Activated naive CD4-positive, alpha-beta T cell treated with anti-CD3 and anti-CD28 coated beads for 36 hours (primary cell): ENCODE data around the gene TPCN2. TPM values are rescaled to one million over a fixed set of nuclear protein-coding genes. Genes with fewer than 3 reads are reported as not detected.
A peak's percentile ranks its signal among the peaks of the same experiment; 100 is the strongest.

ENCODE experiments used
- CTCF ChIA-PET: fragments of 350-600 bp; sonication (Branson Sonifier 250); formaldehyde crosslinking; loops from one replicate; lab custom pipeline; 2021; ENCODE audit warnings: antibody characterized with exemption; lab: Charles Lee
- DNase-seq: peaks from one replicate; pipeline ENCODE4 v3.0.0-alpha.2; 2020
- H3K27ac Mint-ChIP-seq: one replicate; pipeline ENCODE4 v1.8.0; 2021; ENCODE audit warnings: mild to moderate bottlenecking, mixed read lengths
- H3K27me3 Mint-ChIP-seq: one replicate; pipeline ENCODE4 v1.8.0; 2021; ENCODE audit warnings: low read depth, mixed read lengths
- H3K36me3 Mint-ChIP-seq: one replicate; pipeline ENCODE4 v1.8.0; 2021; ENCODE audit warnings: low read depth, mixed read lengths
- H3K4me1 Mint-ChIP-seq: one replicate; pipeline ENCODE4 v1.8.0; 2021; ENCODE audit warnings: low read depth, mixed read lengths
- H3K4me3 Mint-ChIP-seq: one replicate; pipeline ENCODE4 v1.8.0; 2021; ENCODE audit warnings: mild to moderate bottlenecking, moderate library complexity, mixed read lengths
- H3K9me3 Mint-ChIP-seq: one replicate; pipeline ENCODE4 v1.8.0; 2021; ENCODE audit warnings: mixed read lengths
- intact Hi-C: fragments of 100-400 bp; cut with micrococcal nuclease; formaldehyde crosslinking; loops from one replicate; pipeline ENCODE4 v1.15.1; 2023
- total RNA-seq, 2 experiments: library from RNA; stranded (reverse); gene quantifications; one replicate each; pipeline ENCODE4 v1.2.3, GENCODE V29; 2021

Gene TPCN2
- total RNA-seq, 2 experiments from 2014 or later, result 7.0 to 8.0 TPM

DNA sequence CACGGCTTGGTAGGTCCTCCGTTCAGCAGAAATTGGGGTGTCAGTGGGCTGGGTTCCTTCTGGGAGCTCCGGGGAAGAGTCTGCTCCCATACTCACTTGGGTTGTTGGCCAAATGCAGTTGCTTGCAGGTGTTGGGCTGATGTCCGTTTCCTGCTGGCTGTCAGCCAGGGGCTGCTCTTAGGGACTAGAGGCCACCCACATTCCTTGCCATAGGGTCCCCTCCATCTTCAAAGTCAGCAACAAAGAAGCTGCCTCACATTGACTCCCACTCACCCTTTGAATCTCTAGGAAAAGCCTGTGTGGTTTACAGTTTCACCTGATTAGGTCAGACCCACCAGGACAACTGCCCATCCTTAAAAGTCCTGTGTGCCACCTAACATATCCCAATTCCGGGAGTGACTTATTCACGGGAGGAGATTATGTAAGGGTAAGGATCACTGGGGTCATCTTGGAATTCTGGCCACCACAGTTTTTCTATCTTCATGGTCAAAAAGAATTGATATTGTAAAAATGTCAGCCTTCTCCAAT lies 43.0 kb downstream of the TPCN2 start:
- intact Hi-C loops, result no loop called here
- H3K4me1 Mint-ChIP-seq, result no peaks in the 10 kb centered on the region
- no peaks in the 10 kb centered on the region for H3K9me3 Mint-ChIP-seq
- no peak overlapping the region for H3K27ac Mint-ChIP-seq
- CTCF ChIA-PET, result interaction anchor here (0.6 kb wide), 1 partner anchor 247 kb away, joined by 3 read pairs; no protein-coding TSS in a partner anchor
- no peak for DNase-seq
- H3K36me3 Mint-ChIP-seq, result no peaks in the 10 kb centered on the region
- no peaks in the 10 kb centered on the region for H3K27me3 Mint-ChIP-seq
- no peak overlapping the region for H3K4me3 Mint-ChIP-seq

DNA sequence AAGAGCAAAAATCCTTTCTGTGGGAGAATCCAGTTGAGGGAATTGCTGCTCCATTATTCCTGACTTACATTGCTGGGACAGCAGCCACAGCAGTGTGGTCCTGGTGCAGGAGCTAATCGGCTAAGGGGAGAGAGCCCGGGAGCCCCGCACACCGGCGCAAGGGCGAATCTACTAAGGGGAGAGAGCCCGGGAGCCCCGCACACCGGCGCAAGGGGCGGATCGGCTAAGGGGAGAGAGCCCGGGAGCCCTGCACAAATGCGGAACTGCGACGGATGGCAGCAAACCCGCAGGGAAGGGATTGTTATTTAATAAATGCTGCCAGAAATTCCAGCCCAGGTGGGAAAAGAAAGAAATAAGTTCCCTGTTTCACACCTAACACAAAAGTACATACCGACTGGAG lies 43.5 kb downstream of the TPCN2 start:
- CTCF ChIA-PET, result no interaction called here
- Mint-ChIP-seq H3K9me3 (no peaks in the 10 kb centered on the region), H3K36me3 (no peaks in the 10 kb centered on the region), H3K4me3 (no peak overlapping the region), H3K4me1 (no peaks in the 10 kb centered on the region), H3K27ac (no peak overlapping the region), H3K27me3 (no peaks in the 10 kb centered on the region)
- intact Hi-C loops, result no loop called here
- DNase-seq, result no peak

DNA sequence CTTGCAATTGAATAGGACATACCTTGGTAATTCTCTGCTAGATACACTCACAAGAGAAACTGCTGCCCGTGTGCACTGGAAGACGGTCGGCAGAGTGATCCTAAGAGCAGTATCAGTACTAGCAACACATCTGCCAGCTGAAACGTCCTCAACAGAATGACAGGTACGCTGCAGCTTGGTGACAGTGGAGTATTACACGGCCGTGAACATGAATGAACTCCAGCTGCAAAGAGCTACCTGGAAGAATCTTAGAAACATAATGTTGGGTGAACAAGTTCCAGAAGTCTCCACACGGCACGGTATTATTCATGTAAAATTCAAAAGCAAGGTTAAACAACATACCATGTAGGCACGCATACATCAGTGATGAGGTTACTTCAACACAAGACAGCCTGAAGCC lies 44.4 kb downstream of the TPCN2 start:
- intact Hi-C loops, result no loop called here
- CTCF ChIA-PET, result no interaction called here
- Mint-ChIP-seq H3K36me3 (no peaks in the 10 kb centered on the region), H3K4me3 (no peak overlapping the region), H3K4me1 (no peaks in the 10 kb centered on the region), H3K9me3 (no peaks in the 10 kb centered on the region), H3K27me3 (no peaks in the 10 kb centered on the region), H3K27ac (no peak overlapping the region)
- DNase-seq, result no peak

DNA sequence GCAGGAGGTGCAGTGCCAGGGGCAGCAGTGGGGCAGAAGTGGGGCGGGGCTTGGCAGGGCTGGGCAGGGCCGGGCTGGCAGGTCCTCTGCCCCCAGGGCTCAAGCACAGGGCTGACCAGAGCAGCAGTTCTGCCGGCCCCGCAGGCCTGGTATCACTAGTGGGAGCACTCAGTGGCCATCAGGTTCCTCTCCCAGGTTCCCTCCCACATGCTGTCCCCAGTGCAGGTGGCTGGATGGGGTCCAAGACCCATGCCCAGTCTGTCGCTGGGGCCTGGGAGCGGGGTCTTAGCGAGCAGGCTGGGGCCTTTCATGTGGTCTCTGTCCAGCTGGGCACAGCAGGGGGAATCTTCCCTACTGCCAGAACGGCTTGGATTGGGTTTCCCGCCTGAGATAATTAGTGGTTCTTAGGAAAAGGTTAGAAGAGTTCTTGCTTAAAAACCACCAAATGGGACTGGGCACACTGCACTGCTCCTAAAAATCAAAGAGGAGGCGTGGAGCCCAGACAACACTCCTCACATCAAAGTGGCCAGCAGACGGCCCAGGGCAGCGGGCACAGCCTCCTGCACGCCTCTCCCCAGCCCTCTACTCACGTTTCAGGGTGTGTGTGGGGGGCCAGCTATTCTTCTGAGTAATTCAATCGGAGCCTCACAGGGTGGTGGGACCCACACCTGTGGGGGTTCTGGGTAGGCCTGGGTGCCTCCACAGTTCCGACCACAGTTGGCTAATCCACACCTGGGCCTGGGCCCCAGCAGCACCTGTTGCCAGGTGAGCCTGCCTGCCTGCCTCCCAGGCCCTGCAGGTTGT lies 45.6 kb downstream of the TPCN2 start:
- CTCF ChIA-PET, result interaction anchor here (0.6 kb wide), 1 partner anchor 67 kb away, joined by 3 read pairs; no protein-coding TSS in a partner anchor
- H3K4me1 Mint-ChIP-seq, result no peaks in the 10 kb centered on the region
- no peak overlapping the region for H3K4me3 Mint-ChIP-seq
- no peaks in the 10 kb centered on the region for H3K27me3 Mint-ChIP-seq
- no peak for DNase-seq
- H3K27ac Mint-ChIP-seq, result no peak overlapping the region
- no peaks in the 10 kb centered on the region for H3K9me3 Mint-ChIP-seq
- intact Hi-C loops, result no loop called here
- no peaks in the 10 kb centered on the region for H3K36me3 Mint-ChIP-seq

DNA sequence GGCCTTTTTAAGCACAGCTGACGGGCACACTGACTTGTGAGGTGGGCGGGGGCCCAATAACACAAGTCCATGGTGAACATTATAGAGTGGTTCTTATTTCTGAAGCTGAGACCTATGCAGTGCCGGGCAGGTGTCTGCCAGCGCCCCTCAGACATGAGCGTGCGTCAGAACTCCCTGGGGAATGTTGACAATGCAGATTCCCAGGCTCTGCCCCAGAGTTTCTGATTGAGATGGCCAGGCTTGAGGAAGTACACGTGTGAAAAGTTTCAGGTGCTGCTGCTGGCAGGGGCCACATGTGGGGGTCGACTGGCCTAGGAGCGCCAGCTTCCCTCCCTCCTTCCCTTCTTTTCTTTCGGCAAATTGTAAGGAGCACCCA lies 46.2 kb downstream of the TPCN2 start:
- Mint-ChIP-seq H3K36me3 (no peaks in the 10 kb centered on the region), H3K4me1 (no peaks in the 10 kb centered on the region), H3K27me3 (no peaks in the 10 kb centered on the region), H3K27ac (no peak overlapping the region), H3K4me3 (no peak overlapping the region), H3K9me3 (no peaks in the 10 kb centered on the region)
- no peak for DNase-seq
- CTCF ChIA-PET, result interaction anchor here (0.6 kb wide), 1 partner anchor 68 kb away, joined by 3 read pairs; no protein-coding TSS in a partner anchor
- intact Hi-C loops, result no loop called here

DNA sequence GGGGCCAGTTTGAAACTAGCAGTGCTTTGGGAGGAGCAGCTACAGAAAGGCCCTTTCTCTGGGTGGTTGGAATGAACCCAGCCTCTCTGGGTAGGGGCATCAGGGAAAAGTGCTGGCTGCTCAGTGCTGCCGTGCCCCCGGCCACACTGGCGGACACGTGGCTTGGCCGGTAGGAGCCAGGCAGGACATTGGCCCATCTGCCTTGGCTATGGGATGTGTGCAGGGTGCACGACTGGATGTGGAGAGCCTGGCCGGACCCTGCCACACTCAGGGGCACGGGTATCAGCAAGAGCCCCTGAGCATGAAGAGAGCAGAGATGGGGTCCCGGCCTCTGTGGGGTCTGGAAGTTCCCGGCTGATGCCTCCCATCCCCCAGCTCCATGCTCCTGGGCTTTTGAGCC lies 46.6 kb downstream of the TPCN2 start:
- CTCF ChIA-PET, result interaction anchor here (0.6 kb wide), 1 partner anchor 68 kb away, joined by 3 read pairs; no protein-coding TSS in a partner anchor
- no peak overlapping the region for H3K27ac Mint-ChIP-seq
- H3K27me3 Mint-ChIP-seq, result no peaks in the 10 kb centered on the region
- intact Hi-C loops, result no loop called here
- no peaks in the 10 kb centered on the region for H3K36me3 Mint-ChIP-seq
- DNase-seq, result no peak
- H3K4me1 Mint-ChIP-seq, result no peaks in the 10 kb centered on the region
- H3K9me3 Mint-ChIP-seq, result no peaks in the 10 kb centered on the region
- no peak overlapping the region for H3K4me3 Mint-ChIP-seq

DNA sequence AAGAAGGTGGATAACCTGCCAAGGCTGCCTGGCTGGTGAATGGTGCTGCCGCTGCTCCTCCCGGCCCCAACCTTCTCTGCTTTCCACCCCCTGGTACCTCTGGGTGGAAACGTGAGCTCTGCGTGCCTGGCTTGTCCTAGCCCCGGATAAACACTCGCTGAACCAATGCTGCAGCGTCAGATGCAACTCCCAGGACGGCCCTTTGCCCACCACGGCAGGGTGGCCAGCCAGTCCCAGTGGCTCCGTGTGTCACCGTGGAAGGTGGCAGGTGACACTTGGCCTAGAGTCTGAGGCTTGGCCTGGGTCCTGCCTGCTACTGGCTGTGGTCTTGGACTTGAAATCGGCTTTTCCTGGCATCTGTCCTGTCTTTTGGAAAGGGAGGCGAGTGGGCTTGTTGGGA lies 47.7 kb downstream of the TPCN2 start:
- intact Hi-C loops, result no loop called here
- Mint-ChIP-seq H3K4me3 (no peak overlapping the region), H3K27ac (no peak overlapping the region), H3K27me3 (peaks cover 3% of the 10 kb centered on the region), H3K9me3 (no peaks in the 10 kb centered on the region), H3K36me3 (no peaks in the 10 kb centered on the region), H3K4me1 (peaks cover under 1% of the 10 kb centered on the region)
- DNase-seq, result no peak
- CTCF ChIA-PET, result no interaction called here

DNA sequence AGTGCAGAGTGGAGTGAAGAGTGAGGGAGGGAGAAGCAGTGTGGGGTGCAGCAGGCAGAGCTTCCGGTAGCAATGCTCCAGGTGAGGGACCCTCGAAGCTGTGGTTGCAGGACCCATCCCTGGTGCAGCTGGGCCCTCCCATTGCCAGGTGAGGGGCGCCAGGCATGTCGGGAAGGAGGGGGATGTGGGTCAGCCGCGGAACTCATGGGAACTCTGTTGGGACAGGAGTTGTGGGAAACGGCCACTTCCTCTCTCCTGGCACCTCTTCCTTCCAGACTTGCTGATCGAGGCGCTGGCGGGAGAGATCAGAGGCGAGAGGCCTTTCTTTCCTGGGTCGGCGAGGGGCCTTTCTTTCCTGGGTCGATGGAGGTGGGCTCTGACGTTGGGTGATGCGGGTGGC lies 48.5 kb downstream of the TPCN2 start:
- intact Hi-C loops, result no loop called here
- H3K9me3 Mint-ChIP-seq, result no peaks in the 10 kb centered on the region
- H3K27ac Mint-ChIP-seq, result no peak overlapping the region
- H3K4me3 Mint-ChIP-seq, result no peak overlapping the region
- no peaks in the 10 kb centered on the region for H3K36me3 Mint-ChIP-seq
- H3K27me3 Mint-ChIP-seq, result peaks cover 3% of the 10 kb centered on the region
- H3K4me1 Mint-ChIP-seq, result peaks cover 4% of the 10 kb centered on the region
- DNase-seq, result no peak
- CTCF ChIA-PET, result no interaction called here

DNA sequence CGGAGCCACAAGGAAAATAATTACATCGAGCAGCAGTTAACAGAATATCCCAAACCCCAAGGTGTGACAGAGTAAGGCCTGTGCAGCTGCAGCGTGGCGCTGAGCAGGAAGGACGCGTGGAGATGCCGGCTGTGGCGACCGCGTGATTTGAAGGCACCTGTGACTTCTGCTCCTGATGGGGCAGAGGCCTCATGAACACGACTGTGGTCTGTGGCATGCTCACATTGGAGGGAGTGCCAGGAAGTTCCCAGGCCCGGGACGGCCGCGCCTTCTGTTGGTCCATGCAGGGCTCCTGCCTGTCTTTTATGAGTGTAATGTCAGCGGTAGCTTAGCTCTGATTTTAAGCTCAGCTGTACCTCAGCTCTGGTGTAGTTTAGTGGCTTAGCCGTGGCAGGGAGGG lies 50.4 kb downstream of the TPCN2 start:
- Mint-ChIP-seq H3K36me3 (no peaks in the 10 kb centered on the region), H3K4me3 (no peak overlapping the region), H3K4me1 (peaks cover 4% of the 10 kb centered on the region), H3K27me3 (peaks cover 3% of the 10 kb centered on the region), H3K27ac (no peak overlapping the region), H3K9me3 (no peaks in the 10 kb centered on the region)
- CTCF ChIA-PET, result interaction anchor here (0.8 to 1.2 kb wide), 3 partner anchors 139 to 501 kb away, joined by 3 read pairs; no protein-coding TSS in a partner anchor
- DNase-seq, result no peak
- intact Hi-C loops, result no loop called here

DNA sequence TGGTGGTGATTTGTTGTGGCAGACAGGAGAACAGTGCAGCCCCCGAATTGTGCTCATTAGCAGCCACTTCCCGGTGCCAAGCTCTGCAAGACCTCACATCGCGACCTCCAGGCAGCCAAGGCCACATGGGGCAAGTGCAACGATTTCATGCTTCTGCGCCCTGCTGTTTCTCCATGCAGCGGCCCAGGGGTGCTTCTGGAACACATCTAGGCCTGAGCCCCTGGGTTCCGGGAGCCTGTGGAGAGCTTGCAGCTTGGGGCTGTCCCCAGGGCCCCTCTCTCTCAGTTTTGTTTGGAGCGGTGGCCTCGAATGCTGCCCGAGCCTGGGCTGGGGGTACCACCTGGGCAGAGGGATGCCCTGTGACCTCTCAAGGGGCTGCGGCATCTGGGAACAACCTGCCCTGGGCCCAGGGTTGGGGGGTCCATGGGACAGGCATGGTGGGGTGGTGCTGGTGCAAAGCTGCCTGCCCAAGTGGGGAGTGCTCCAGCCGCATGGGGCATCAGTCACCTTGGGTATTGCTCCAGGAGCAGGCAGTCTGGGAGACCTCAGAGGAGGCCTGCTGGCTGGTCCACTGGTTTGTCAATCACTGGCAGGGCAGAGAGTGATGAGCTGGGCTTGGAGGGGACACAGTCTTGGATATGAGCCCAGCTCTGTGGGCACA lies 51.9 kb downstream of the TPCN2 start:
- H3K27ac Mint-ChIP-seq, result no peak overlapping the region
- CTCF ChIA-PET, result interaction anchor here (0.6 to 2.0 kb wide), 5 partner anchors 142 to 770 kb away, joined by 3 to 8 read pairs (median 3); no protein-coding TSS in a partner anchor
- intact Hi-C loops, result loop anchor here (1.0 to 5.0 kb wide), 5 partner anchors 67 to 570 kb away; no protein-coding TSS in a partner anchor
- H3K9me3 Mint-ChIP-seq, result no peaks in the 10 kb centered on the region
- peaks cover 4% of the 10 kb centered on the region for H3K4me1 Mint-ChIP-seq
- no peak for DNase-seq
- H3K36me3 Mint-ChIP-seq, result no peaks in the 10 kb centered on the region
- no peak overlapping the region for H3K4me3 Mint-ChIP-seq
- H3K27me3 Mint-ChIP-seq, result peaks cover 3% of the 10 kb centered on the region

DNA sequence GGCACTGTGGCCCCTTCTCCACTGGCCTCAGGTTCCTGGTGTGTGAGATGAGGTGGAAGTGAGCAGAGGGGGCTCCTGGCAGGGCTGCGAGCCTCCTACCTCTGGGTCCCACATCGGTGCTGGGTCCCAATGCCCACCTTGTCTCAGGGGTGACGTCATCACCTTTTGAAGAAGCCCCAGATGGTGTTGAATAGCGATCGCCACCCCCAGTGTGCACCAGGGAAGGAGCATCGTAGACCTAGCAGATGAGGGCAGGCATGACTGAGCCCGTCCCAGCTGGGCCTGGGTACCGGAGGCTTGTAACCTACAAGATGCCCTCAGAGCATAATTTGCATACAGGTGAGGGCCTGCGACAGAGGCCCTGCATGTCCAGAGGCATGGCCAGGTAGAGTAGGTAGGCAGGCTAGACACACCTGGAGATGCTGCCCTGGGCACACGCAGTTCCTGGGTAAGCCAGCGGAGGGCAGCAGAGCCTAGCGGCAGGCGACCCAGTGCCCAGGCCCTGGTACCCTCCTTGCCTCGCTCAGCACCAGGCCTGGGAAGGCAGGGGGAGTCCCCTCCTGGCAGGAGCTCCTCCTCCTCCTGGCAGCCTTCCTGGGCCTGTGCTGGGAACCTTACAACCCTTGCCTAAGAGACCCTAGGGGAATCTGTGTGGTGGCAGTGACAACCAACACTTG lies 52.5 kb downstream of the TPCN2 start:
- peaks cover 4% of the 10 kb centered on the region for H3K4me1 Mint-ChIP-seq
- no peak overlapping the region for H3K27ac Mint-ChIP-seq
- no peaks in the 10 kb centered on the region for H3K9me3 Mint-ChIP-seq
- H3K27me3 Mint-ChIP-seq, result peaks cover 3% of the 10 kb centered on the region
- H3K4me3 Mint-ChIP-seq, result no peak overlapping the region
- CTCF ChIA-PET, result interaction anchor here (0.6 to 2.0 kb wide), 12 partner anchors 13 to 569 kb away, joined by 3 to 8 read pairs (median 3); no protein-coding TSS in a partner anchor
- H3K36me3 Mint-ChIP-seq, result no peaks in the 10 kb centered on the region
- peak; percentile 81 for DNase-seq
- intact Hi-C loops, result loop anchor here (1.0 to 5.0 kb wide), 5 partner anchors 66 to 569 kb away; no protein-coding TSS in a partner anchor
